CD4-positive, alpha-beta T cell treated with Interferon alpha-2 for 1 hour (primary cell): ENCODE measurements around the gene SAG.
"Not testable (repeated sequence)": the region's sequence is repeated elsewhere in the genome, so short reads cannot be mapped to it uniquely, and the experiment has no call there.

Experiments used
- DNase-seq, 2 donors: peaks; one replicate each; pipeline ENCODE4 v3.0.0-alpha.2; 2020 to 2022

The SAG gene

DNA sequence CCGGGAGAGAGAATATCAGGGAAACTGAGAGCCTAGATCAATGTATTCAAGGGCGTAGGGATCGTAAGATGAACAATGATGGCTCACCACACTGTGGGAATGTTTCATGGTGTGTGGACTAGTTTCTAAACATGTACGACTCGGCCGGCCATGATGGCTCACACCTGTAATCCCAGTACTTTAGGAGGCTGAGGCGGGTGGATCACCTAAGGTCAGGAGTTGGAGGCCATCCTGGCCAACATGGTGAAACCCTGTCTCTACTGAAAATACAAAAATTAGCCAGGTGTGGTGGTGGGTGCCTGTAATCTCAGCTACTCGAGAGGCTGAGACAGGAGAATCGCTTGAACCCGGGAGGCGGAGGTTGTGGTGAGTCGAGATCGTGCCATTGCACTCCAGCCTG, 28.5 kb downstream of the SAG start:
- DNase-seq, result not testable (repeated sequence)

DNA sequence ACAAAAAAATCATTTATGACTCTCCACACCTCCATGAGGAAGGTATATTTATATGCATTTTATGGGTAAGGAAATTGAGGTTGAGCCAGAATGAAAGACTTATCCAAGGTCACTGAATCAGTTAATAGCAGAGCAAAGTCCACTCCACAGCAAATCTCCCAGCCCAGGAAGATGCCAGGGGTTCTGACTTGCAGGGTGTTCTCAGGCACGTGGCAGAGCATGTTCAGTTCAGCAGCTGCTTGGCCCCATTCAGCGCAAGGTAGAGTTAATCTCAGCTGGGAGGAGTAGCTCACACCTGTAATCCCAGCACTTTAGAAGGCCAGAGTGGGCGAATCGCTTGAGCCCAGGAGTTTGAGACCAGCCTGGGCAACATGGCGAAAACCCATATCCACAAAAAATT, 28.9 kb downstream of the SAG start:
- no peak for DNase-seq

DNA sequence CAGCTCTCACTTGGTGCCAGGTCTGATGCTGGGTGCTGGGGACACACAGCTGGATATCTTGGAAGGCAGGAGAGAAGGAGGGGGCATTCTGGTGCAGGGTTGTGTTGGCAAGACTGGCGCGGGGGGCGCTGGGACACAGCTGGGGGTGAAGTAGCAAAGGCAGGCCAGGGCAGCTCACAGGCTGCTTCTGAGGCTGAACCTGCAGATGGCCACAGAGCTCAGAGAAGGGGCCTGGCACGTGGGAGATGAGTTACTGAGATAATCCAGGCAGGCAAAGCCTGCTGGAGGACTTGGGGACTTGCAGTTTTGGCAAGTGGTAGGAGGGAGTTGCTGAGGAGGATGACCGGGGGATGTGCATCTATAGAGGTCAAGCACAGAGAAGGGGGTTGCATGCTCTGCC, 30.4 kb downstream of the SAG start:
- no peak for DNase-seq

DNA sequence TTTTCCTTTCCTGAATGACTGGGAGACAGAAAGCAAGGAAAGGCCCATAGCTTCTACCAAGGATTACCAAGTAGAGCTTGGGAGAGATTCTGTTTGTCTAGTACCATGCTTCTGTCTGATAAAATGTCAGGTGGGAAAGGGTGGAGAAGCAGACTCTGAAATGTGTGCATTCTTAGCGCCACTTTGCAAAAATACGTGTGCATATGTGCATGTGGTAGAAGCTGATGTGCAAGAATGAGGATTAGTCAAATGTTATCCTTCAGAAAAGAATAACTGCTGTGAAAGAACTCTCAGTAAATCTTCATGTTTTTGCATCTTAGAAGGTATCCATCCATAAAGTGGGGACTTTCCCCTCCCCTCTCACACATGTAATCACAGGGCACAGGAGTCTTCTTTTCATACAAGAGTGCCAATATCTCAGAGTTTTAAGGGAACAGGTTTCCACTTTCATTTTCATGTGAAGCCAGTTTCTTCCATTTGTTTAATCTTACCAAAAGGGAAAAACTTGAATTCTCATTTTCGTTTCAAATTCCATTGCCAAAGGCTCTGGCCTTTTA, 31.3 kb downstream of the SAG start:
- no peak for DNase-seq

DNA sequence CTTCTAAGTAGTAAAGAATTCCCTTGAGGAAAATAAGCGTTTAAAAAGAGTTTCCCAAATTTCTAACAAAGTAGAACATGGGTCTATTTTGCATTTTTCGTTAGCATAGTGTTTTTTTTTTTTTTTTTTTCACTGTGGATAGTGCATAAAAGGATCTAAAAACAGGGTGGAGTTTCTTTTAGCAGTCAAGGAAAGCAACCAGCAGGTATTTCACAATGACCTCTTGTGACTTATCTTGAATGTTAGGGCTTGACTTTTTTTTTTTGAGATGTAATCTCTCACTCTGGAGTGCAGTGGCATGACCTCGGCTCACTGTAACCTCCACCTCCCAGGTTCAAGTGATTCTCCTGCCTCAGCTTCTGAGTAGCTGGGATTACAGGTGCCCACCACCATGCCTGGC, 31.8 kb downstream of the SAG start:
- no peak for DNase-seq

DNA sequence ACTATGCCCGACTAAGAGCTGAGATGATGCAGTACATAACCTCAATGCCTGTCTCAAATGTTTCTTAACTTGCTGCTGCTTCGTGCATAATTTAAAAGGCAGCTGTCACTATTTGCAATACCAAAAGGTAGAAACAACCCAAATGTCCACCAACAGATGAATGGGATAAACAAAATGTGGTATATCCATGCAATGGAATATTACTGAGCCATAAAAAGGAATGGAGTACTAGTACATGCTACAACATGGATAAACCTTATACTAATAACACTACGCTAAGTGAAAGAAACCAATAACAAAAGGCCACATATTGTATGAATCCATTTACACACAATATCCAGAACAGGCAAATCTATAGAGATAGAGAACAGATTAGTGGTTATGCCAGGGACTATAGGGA, 33.7 kb downstream of the SAG start:
- DNase-seq, result no peak

DNA sequence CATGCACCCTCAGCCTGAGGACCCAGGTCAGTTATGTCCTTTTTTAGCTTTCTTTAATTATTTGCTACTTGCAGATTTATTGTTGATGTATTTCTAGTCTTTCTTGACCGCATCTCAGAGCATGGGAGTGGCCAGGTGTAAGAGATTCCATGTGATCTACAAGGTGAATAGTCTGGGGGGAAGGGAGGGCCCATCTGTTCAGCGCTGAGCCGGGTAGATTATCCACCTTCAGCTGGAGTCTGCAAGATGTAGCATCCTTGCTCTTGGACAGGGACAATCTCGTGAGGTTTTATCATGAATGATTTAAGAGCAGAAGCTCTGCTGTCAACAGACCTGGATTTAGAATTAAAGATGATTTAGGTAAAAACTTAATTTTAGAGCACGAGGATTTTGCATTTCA, 34.7 kb downstream of the SAG start:
- DNase-seq, result no peak

DNA sequence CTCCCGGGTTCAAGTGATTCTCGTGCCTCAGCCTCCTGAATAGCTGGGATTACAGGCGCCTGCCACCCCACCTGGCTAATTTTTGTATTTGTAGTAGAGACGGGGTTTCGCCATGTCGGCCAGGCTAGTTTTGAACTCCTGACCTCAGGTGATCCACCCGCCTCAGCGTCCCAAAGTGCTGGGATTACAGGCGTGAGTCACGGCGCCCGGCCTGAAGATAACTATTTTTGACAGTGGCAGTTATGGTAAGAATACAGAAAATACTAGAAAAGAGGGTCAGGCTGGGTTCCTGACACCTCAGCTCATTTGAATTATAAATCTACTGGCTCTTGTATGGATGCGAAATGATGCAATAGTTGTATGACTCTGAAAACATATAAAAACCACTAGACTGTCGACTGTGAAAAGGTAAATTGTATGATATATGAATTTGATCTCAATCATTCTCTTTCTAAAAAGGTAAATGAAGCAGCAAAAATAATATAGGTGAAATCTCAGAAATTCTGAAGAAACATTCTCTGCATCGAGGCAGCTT, 35.6 kb downstream of the SAG start:
- no peak for DNase-seq

DNA sequence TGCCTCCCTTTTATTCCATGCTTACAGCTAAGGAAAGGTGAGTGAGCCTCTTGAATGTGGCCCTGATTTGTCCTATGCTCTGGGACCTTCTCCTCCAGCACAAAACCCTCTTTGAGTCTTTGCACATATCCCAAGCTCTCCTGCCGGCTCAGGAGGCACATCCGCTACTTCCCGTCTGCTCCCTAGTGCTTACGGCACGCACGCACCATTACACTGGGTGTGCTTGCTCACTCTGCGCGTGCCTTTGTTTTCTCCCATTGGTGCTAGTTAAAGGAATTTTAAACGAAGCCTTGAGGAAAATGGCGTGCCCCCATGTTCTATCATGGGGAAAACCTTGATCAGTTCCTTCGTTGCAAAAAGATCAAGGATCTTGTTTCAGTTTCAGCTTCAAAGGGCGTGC, 38.8 kb downstream of the SAG start:
- no peak for DNase-seq

DNA sequence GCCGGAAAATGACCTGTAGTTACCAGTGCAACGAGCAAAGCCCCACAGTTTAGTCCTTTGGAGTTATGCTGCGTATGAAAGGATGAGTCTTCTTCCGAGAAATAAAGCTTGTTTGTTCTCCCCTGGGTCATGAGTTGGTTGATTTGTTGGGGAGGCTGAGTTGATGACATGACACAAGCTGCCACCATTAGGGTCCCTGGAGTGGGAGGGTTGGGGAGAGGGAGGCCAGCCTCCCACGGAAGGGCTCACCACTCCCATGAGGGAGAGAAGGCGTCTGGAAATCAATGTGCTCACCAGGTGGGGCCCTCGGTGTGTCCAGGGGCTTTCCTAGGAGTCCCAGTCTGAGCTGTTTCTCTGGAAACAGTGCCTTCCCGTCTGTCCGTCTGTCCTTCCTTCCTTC, 39.3 kb downstream of the SAG start:
- no peak for DNase-seq

DNA sequence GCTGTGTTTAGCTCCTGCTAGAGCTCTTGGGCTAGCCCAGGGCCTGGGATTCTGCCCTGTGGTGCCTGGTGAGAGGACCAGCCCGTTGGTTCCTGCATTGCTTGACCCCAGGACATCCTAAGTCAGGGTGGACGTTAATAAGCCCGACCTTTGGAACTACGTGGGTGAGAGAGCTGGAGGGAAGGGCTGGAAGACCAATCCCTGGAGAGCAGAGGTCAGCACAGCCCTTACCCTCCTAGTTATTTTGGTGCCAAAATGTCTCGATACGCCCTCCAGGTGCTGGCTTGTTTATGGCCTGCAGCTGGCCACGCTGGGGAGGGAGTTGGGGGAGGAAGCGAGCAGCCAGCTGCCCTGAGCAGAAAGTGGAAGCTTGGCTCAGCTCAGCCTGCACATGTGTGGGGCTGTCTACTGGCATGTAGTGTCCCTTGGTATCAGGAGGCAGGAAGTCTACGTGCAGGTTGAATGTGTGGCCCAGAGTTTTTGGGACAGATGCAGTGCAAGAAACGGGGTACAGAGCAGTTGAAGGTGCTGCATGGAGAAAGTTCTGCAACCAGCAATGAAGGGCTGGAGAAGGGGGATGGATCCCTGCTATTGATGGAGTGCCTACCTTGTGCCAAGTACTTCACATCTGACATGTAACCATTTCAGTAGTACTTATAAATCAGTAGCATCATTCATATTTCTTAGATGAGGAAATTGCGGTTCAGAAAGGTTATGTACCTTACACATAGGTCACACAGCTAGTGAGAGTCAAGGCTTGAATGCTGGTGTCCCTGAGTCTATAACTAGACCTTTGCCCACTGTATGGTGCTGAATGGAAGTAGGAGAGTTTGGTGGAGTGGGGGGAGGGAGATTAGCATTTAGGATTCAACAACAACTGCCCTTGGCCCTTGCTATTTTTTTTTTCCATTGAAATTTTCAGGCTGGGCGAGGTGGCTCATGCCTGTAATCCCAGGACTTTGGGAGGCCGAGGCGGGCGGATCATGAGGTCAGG, 41.7 kb downstream of the SAG start:
- DNase-seq, result peak in 1 of 2 donors; percentile 51

DNA sequence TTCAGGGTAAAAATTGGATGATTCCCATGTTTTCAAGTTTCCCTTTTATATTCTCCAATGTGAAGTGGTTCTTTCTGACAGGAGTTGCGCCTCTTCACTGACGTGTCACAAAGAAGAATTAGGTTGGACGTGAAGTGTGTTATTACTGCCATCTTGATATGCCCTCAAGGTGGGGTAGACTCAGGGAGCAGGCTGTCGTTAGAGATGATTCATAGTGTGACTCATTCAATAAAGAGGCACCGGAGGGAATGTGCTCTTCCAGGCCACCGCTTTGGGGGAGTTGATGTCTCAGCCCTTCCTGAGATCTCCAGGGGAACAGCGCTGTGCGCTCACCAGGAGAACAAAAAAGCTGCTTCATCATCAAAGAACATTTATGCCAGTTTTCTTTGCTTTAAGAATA, 43.1 kb downstream of the SAG start:
- peak in 1 of 2 donors; percentile 40 for DNase-seq

DNA sequence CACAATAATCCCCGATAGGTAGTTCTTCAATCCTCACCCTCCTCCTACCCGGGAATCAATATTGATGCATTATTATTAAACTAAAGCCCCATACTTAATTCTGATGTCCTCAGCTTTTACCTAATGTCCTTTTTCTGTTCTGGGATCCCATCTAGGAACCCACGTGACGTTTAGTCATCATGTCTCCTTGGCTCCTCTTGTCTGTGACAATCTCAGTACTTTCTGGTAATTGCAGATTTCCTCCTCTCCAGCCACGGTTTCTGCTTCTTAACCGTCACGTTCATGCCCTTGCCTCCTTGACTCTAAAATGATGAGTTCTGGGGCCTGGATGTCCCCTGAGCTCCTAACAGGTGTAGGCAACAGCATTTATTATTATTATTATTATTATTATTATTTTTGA, 43.8 kb downstream of the SAG start:
- DNase-seq, result no peak

DNA sequence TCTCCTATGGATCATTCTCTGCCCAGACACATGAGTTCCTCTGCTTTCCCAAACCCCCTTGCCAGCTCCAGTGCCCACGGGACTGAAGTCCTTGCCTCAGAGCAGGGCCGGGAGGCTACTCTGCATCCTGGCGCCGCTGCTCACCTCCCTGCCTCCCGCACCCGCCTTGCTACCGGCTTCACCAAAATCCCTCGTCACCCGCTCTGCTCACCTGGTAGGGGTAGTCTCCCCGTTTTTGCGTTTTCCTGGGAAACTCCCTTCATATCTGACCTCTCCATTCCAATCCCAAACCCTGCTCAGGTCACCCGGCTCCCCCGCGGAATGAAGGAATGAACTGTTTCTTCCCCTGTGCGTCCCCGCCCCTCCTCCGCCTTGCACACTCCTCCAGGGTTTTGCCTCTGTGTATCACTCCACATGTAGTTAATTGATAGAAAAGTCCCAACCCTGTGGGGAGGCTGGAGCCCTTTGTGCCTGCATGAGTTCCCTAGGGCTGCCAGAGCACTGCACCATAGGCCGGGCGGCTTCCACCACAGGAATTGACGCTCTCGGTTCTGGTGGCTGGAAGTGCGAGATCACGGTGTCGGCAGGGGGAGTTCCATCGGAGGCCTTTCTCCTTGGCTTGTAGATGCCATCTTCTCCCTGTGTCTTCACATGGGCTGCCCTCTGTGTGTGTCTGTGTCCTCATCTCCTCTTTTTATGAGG, 44.7 kb downstream of the SAG start:
- no peak for DNase-seq

DNA sequence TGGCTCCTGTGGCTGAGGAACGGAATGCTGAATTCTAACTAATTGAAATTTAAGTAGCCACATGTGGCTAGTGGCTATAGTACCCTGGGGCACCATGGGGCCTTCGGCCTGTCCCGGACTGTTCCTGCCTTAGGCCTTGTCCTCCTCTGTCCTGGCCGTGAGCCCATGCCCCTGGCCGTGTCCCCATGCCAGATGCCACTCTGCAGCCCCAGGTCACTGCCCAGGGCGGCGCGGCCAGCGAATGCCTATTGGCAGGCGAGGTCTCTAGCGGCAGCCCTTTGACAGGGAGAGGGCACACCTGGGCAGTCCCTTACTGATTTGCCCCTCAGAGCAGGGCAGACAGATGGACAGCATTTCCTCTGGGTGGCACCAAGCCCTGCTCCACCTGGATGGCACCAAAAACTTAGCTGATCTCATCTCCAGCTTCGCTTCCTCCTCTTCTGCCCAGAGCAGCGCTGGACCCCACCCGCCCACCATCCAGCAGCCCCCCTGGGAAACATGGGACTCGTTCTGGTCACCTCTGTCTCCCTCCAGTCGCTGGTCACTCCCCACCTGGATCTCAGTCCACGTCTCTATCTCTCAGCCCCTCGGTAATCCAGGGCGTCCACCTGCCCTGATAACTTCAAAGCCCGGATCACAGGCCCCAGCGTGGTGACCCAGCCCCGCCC, 45.6 kb downstream of the SAG start:
- no peak for DNase-seq

DNA sequence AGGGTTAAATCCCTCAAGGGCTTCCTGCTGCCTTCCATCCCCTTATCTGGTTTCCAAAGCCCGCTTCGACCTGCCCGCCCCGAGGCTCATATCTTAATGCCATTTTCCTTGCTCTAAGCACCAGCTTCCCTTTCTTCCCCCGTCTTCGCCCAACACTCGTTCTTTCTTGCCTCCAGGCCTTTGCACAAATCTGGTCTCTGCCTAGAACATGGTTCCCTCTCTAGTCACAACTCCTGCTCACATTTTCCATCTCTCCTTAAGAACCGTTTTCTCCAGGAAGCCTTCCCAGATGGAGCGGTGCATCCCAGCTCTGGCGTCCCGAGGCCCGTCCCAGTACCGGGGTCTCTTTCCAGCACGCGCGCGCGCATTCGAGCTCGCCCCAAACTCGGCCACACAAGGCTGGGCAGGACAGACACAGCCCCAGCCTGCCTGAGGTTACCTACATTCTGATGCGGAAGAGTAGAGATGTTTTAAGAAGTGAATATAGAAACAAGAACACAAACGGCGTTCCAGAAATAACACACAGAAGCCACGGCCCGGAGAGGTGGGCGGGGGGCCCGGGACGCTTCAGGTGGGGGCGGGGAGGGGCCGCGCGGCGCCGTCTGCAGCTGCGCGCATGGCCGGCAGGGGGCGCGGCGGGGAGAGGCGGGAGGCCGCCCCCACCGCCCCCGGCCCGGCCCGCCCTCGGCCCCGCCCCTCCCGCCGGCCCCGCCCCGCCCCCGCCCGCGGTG, 46.3 kb downstream of the SAG start, which contains the start of gene DGKD:
Gene DGKD, plus strand, starts transcription at position 726 of the 731 bp plus-strand sequence. CDS start 25 bp downstream, outside the sequence.
- peak; percentile 77 to 85 for DNase-seq

DNA sequence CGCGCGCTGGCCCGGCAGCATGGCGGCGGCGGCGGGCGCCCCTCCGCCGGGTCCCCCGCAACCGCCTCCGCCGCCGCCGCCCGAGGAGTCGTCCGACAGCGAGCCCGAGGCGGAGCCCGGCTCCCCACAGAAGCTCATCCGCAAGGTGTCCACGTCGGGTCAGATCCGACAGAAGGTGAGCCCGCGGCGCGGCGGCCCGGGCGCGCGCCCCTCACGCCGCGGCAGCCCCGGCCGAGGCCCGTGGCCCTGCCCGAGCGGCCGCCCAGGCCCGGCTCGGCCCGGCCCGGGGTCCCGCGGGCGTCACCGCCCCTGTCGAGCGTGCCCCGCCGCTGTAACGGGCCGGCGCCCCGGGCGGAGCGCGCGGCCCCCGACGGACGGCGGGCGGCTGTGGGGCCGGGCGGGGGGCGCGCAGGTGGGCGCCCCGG, 46.9 kb downstream of the SAG start:
- no peak for DNase-seq

DNA sequence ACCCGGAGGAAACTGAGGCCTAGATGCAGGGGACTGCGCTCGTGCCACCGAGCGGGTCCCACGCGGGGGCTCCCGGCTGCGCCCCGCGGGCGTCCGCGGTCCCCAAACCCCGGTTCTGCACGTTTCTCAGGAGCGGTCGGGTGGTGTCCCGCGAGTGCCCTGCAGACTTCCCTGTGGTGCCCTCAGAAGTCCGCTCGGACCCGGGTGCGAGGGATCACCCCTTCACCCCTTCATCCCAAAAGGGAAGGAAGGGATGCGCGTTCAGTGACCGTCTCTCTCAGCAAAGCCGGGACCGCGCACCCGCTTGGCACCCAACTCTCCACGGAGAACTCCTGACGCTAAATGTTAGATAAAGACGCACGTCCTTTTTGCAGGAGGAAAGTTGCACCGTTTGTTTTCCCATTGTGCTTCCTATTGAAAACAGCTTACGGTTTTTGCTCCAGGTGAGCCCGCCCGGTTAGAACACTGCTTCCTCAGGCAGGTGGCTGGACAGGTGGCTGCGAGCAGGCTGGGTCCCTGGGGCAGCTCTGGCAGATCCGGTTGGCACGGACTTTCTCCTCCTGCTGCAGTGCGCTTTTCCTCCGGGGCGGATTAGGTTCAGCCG, 47.5 kb downstream of the SAG start:
- DNase-seq, result no peak

DNA sequence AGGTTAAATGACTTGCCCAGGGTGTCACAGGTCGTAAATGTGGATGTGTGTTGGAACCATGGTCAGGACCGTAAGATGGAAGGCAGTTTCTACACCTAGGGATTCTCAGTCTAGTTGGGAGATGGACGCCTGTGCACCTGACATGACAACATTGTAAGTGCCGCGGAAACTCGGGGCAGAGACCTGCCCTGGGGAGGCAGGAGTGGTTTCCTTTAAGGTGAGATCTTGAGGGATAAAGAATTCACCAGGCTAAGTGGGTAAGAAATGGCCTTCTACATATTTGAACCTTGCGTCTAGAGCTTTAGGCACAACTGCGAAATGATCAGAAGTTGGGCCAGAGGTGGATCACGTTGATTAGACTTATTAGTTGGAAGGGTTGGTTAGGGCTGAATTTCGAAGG, 48.3 kb downstream of the SAG start:
- no peak for DNase-seq

DNA sequence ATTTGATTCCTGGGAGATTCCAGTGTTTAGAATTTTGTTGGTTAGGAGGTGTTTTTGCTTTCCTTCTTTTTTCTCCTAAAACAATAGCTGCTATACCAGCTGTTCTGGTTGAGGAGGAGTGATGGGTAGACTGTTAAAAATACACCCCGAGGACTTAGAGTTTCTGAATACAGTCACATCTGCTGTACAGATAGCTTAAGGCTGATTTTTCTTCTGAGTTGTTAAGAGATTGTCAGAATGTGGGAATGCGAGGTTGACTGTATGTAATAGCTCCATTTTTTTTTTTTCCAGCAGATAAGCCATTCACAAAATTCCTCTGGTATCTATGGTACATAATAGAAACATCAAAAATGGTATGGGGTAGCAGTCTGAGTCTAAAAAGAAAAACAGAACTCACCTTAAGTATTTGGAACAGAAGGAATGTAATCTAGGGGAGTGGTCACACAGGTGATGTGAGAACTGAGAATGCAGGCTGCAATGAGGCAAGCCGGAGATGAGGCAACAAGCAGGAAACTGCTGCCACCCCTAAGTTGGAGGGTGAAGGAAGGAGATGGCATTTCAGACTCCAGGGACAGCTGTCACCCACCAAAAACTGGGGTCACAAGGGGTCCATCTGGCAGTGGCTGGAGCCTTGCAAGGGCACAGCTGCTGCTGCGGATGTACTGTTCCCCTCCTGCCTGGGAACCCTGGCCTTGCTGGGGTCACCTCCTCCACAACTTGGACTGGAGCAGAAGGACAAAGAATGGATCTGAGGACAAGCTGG, 49.1 kb downstream of the SAG start:
- DNase-seq, result no peak

DNA sequence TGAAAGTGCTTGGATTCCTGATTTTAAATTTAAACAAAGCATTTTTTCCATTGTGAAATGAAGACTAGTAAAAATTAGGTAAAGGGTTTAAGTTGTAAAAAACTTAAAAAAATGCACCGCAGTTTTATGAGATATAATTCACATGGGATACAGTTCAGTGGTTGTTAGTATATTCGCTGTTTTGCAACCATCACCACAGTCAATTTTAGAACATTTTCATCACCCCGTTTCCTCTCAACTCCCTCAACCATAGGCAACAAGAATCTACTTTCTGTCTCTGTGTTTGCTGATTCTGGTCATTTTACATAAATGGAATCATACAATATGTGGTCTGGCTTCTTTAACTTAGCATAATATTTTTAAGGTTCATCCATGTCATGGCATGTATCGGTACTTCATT, 50.7 kb downstream of the SAG start:
- DNase-seq, result no peak
